GM23338 (cell line): ENCODE data around the gene ZFHX3. TPM values are rescaled to one million over a fixed set of nuclear protein-coding genes. Genes with fewer than 3 reads are reported as not detected.
A peak's percentile ranks its signal among the peaks of the same experiment; 100 is the strongest.

Experiments used
- ATAC-seq: fragments of 200-7000 bp; cut with Tn5 transposase; 3 replicates; pipeline ENCODE4 v1.9.1; 2020
- DNase-seq: peaks from one replicate; pipeline ENCODE4 v3.0.0-alpha.2; 2015; ENCODE audit warnings: low spot score
- H2AFZ ChIP-seq: fragments of 200-600 bp; sonication (generic); 2 replicates; pipeline ENCODE4 v1.8.0; 2016; ENCODE audit warnings: antibody characterized with exemption, mild to moderate bottlenecking, moderate library complexity
- H3F3A ChIP-seq: fragments of 200-600 bp; sonication (generic); replicated peaks from 2 replicates; pipeline ENCODE4 v1.8.0; 2017; ENCODE audit warnings: antibody characterized with exemption, mixed run types, low read depth
- H3K27ac ChIP-seq: fragments of 200-600 bp; sonication (generic); 2 replicates; pipeline ENCODE4 v1.6.1; 2016; ENCODE audit warnings: low read depth
- H3K27me3 ChIP-seq: fragments of 200-600 bp; sonication (generic); 2 replicates; pipeline ENCODE4 v1.8.0; 2016; ENCODE audit warnings: mild to moderate bottlenecking, mixed run types, moderate library complexity; ENCODE audit not compliant: insufficient read depth
- H3K36me3 ChIP-seq: fragments of 200-600 bp; sonication (generic); 2 replicates; pipeline ENCODE4 v1.8.0; 2016; ENCODE audit warnings: mild to moderate bottlenecking; ENCODE audit not compliant: insufficient read depth
- H3K4me1 ChIP-seq: fragments of 200-600 bp; sonication (generic); 2 replicates; pipeline ENCODE4 v1.8.0; 2016; ENCODE audit warnings: mild to moderate bottlenecking, moderate library complexity; ENCODE audit not compliant: insufficient read depth
- H3K4me2 ChIP-seq: fragments of 200-600 bp; sonication (generic); 2 replicates; pipeline ENCODE4 v1.7.1; 2017; ENCODE audit warnings: mixed run types
- H3K4me3 ChIP-seq: fragments of 200-600 bp; sonication (generic); 2 replicates; pipeline ENCODE4 v1.6.1; 2016; ENCODE audit warnings: mixed run types
- H3K79me2 ChIP-seq: fragments of 200-600 bp; sonication (generic); replicated peaks from 2 replicates; pipeline ENCODE4 v1.8.0; 2017; ENCODE audit warnings: mild to moderate bottlenecking; ENCODE audit not compliant: insufficient read depth
- H3K9me2 ChIP-seq: fragments of 200-600 bp; sonication (generic); 2 replicates; pipeline ENCODE4 v1.8.0; 2017; ENCODE audit not compliant: insufficient read depth
- H4K20me1 ChIP-seq: fragments of 200-600 bp; sonication (generic); replicated peaks from 2 replicates; pipeline ENCODE4 v1.8.0; 2017; ENCODE audit warnings: mild to moderate bottlenecking; ENCODE audit not compliant: insufficient read depth
- H3K27ac Mint-ChIP-seq: 2 replicates; pipeline ENCODE4 v1.8.0; 2020; ENCODE audit warnings: inconsistent platforms, mild to moderate bottlenecking, moderate library complexity, mixed read lengths
- H3K27me3 Mint-ChIP-seq: 3 replicates; pipeline ENCODE4 v1.8.0; 2022; ENCODE audit warnings: low read depth, mild to moderate bottlenecking, moderate library complexity, mixed read lengths, inconsistent platforms; ENCODE audit not compliant: insufficient read depth, poor library complexity
- H3K36me3 Mint-ChIP-seq: 3 replicates; pipeline ENCODE4 v1.8.0; 2021; ENCODE audit warnings: low read depth, mild to moderate bottlenecking, inconsistent platforms, moderate library complexity, mixed read lengths
- H3K4me1 Mint-ChIP-seq: 3 replicates; pipeline ENCODE4 v1.8.0; 2020; ENCODE audit warnings: mild to moderate bottlenecking, inconsistent platforms, mixed read lengths
- H3K4me3 Mint-ChIP-seq: 3 replicates; pipeline ENCODE4 v1.8.0; 2021; ENCODE audit warnings: moderate library complexity, mild to moderate bottlenecking, inconsistent platforms, mixed read lengths
- H3K9me3 Mint-ChIP-seq: 3 replicates; pipeline ENCODE4 v1.8.0; 2020; ENCODE audit warnings: moderate library complexity, mild to moderate bottlenecking, inconsistent platforms, mixed read lengths
- CTCF ChIP-seq, 2 experiments: fragments of 200-600 bp in 1 of 2; sonication (generic) in 1 of 2; conservative IDR thresholded peaks; 2 replicates each; pipeline versions ENCODE4 v1.5.1 to v1.6.1; 2016 to 2017; ENCODE audit warnings: antibody characterized with exemption in 2 of 2, low read depth in 2 of 2, mild to moderate bottlenecking in 2 of 2, moderate library complexity in 1 of 2
- polyA plus RNA-seq: library from polyadenylated mRNA; unstranded; fragments of >200 nt; fragmentation: Nextera tagmentation; extraction: Ambion mirVana; gene quantifications from 2 replicates; pipeline ENCODE4 v1.2.1, GENCODE V29; 2016
- total RNA-seq: library from RNA; depleted of rRNA; stranded (reverse); fragments of >200 nt; shearing (Covaris generic); gene quantifications from 2 replicates; pipeline ENCODE4 v1.2.3, GENCODE V29; 2014
- TF ChIP-seq, protein P1 (sequence below): fragments of 250-450 bp; sonication (Bioruptor Pico); IDR thresholded peaks from 2 replicates; pipeline ENCODE4 v1.5.0; 2020; ENCODE audit warnings: mild to moderate bottlenecking, moderate library complexity

Gene ZFHX3
- total and polyA plus RNA-seq, 2 experiments from 2014 or later = 1.0 to 1.5 TPM

DNA sequence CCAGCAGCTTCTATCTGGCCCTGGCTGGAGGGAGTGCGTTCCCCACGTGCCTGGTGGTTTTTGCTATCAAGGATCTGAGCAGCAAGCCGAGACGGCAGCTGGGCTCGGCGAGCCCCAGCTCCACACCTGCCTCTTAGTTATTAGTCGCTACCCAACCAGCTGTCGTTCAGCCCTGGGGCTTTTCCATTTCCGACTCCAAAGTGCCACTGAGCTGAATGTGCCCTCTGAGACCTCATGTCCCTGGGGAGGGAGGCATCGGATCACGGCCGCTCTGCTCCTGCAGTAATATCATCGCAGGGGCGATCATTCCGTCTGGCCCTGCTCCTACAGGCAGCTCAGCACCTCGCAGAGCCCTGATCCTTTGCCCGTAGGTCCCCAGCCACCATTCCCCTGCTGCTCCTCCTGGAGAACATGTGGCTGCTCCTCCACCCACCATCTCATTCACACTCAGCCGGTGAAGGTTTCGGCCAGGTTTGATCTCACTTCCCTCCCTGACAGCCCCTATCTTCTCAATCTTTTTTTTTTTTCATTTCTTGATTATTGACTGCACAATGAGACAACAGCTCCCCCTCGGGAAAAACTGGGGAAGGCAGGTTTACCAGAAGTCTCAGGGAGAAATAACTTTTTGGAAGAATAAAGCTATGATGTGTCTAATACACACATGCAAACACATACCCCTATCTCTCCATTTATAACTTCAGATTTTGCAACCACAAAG, 86.7 kb downstream of the ZFHX3 start:
- Histone ChIP-seq H4K20me1 (no peaks in the 10 kb centered on the region), H3K36me3 (no peaks in the 10 kb centered on the region), H3K4me3 (no peak overlapping the region), H3K27me3 (no peaks in the 10 kb centered on the region), H3K4me2 (no peak overlapping the region), H2AFZ (no peak overlapping the region), H3K4me1 (no peaks in the 10 kb centered on the region), H3K79me2 (no peaks in the 10 kb centered on the region), H3K9me2 (no peaks in the 10 kb centered on the region), H3F3A (no peaks in the 10 kb centered on the region), H3K27ac (no peak overlapping the region)
- no peak overlapping the region; the same call in 2 of the 3 replicates for H3K4me3 Mint-ChIP-seq
- H3K9me3 Mint-ChIP-seq = no peaks in the 10 kb centered on the region; the same call in 2 of the 3 replicates
- no peak overlapping the region for H3K27ac Mint-ChIP-seq
- ATAC-seq = peak; percentile 31; the same call in 2 of the 3 replicates
- H3K36me3 Mint-ChIP-seq = no peaks in the 10 kb centered on the region
- peaks cover 7% of the 10 kb centered on the region; the same call in 1 of the 3 replicates for H3K4me1 Mint-ChIP-seq
- DNase-seq = no peak
- peak; percentile 18 to 46; a peak in 3 of 4 replicates for TF ChIP-seq CTCF (conservative IDR thresholded peaks at IDR 0.05; ENCODE audit: low read depth in 2 of 2)
- TF ChIP-seq, protein P1, sequence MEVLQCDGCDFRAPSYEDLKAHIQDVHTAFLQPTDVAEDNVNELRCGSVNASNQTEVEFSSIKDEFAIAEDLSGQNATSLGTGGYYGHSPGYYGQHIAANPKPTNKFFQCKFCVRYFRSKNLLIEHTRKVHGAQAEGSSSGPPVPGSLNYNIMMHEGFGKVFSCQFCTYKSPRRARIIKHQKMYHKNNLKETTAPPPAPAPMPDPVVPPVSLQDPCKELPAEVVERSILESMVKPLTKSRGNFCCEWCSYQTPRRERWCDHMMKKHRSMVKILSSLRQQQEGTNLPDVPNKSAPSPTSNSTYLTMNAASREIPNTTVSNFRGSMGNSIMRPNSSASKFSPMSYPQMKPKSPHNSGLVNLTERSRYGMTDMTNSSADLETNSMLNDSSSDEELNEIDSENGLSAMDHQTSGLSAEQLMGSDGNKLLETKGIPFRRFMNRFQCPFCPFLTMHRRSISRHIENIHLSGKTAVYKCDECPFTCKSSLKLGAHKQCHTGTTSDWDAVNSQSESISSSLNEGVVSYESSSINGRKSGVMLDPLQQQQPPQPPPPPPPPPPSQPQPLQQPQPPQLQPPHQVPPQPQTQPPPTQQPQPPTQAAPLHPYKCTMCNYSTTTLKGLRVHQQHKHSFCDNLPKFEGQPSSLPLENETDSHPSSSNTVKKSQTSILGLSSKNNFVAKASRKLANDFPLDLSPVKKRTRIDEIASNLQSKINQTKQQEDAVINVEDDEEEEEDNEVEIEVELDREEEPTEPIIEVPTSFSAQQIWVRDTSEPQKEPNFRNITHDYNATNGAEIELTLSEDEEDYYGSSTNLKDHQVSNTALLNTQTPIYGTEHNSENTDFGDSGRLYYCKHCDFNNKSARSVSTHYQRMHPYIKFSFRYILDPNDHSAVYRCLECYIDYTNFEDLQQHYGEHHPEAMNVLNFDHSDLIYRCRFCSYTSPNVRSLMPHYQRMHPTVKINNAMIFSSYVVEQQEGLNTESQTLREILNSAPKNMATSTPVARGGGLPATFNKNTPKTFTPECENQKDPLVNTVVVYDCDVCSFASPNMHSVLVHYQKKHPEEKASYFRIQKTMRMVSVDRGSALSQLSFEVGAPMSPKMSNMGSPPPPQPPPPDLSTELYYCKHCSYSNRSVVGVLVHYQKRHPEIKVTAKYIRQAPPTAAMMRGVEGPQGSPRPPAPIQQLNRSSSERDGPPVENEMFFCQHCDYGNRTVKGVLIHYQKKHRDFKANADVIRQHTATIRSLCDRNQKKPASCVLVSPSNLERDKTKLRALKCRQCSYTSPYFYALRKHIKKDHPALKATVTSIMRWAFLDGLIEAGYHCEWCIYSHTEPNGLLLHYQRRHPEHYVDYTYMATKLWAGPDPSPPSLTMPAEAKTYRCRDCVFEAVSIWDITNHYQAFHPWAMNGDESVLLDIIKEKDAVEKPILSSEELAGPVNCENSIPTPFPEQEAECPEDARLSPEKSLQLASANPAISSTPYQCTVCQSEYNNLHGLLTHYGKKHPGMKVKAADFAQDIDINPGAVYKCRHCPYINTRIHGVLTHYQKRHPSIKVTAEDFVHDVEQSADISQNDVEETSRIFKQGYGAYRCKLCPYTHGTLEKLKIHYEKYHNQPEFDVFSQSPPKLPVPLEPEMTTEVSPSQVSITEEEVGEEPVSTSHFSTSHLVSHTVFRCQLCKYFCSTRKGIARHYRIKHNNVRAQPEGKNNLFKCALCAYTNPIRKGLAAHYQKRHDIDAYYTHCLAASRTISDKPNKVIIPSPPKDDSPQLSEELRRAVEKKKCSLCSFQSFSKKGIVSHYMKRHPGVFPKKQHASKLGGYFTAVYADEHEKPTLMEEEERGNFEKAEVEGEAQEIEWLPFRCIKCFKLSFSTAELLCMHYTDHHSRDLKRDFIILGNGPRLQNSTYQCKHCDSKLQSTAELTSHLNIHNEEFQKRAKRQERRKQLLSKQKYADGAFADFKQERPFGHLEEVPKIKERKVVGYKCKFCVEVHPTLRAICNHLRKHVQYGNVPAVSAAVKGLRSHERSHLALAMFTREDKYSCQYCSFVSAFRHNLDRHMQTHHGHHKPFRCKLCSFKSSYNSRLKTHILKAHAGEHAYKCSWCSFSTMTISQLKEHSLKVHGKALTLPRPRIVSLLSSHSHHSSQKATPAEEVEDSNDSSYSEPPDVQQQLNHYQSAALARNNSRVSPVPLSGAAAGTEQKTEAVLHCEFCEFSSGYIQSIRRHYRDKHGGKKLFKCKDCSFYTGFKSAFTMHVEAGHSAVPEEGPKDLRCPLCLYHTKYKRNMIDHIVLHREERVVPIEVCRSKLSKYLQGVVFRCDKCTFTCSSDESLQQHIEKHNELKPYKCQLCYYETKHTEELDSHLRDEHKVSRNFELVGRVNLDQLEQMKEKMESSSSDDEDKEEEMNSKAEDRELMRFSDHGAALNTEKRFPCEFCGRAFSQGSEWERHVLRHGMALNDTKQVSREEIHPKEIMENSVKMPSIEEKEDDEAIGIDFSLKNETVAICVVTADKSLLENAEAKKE (CRISPR knock-in tag) = no peak
- H3K27me3 Mint-ChIP-seq = peaks cover 15% of the 10 kb centered on the region
